PC-3 (cell line): ENCODE results near the gene CCDC66.

ENCODE experiments used
- EZH2 ChIP-seq: fragments of 300-600 bp; sonication (generic); IDR thresholded peaks from one replicate; pipeline ENCODE4 v1.6.1; 2017; ENCODE audit warnings: antibody characterized with exemption, mild to moderate bottlenecking, low read length; ENCODE audit not compliant: unreplicated experiment
- EZH2phosphoT487 ChIP-seq: fragments of 300-600 bp; sonication (generic); IDR thresholded peaks from 2 replicates; pipeline ENCODE4 v1.6.1; 2018; ENCODE audit warnings: mild to moderate bottlenecking, antibody characterized with exemption, low read length, borderline replicate concordance
- TF ChIP-seq, protein P1 (sequence below): fragments of 300-600 bp; sonication (generic); conservative IDR thresholded peaks from 2 replicates; pipeline ENCODE4 v1.5.1; 2017; ENCODE audit warnings: antibody characterized with exemption, low read depth, mild to moderate bottlenecking, low read length

DNA sequence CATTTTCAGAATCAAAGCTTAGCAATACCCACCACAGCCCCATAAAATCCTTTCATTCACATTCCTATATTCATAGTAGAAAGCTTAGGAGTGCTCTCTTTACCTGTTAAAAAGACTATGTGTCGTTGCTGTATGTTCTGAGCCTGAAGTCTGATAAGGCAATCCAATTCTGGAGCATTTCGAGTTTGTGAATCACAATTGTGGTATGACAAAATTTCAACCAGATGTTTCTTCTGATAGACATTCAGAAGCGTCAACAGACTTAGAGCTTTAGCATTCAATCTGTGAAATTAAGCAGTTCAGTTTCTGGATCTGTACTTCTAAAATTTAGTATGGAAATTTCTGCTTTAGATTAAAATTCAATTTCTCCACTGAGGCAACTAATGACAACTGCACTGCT is 67.8 kb downstream of the CCDC66 start:
- TF ChIP-seq, protein P1, sequence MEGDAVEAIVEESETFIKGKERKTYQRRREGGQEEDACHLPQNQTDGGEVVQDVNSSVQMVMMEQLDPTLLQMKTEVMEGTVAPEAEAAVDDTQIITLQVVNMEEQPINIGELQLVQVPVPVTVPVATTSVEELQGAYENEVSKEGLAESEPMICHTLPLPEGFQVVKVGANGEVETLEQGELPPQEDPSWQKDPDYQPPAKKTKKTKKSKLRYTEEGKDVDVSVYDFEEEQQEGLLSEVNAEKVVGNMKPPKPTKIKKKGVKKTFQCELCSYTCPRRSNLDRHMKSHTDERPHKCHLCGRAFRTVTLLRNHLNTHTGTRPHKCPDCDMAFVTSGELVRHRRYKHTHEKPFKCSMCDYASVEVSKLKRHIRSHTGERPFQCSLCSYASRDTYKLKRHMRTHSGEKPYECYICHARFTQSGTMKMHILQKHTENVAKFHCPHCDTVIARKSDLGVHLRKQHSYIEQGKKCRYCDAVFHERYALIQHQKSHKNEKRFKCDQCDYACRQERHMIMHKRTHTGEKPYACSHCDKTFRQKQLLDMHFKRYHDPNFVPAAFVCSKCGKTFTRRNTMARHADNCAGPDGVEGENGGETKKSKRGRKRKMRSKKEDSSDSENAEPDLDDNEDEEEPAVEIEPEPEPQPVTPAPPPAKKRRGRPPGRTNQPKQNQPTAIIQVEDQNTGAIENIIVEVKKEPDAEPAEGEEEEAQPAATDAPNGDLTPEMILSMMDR: no peak
- TF ChIP-seq EZH2 (no peak), EZH2phosphoT487 (no peak)
